Vagina (tissue), 2 donors: ENCODE measurements around the gene LPP.

Experiments
- CTCF ChIP-seq, 3 experiments: fragments of 450-650 bp in 2 of 3; fragments of 200-600 bp in 1 of 3; sonication (generic) in 1 of 3; IDR thresholded peaks; one replicate each; pipeline ENCODE4 v1.5.1; 2017 to 2019; ENCODE audit warnings: antibody characterized with exemption in 3 of 3, mild to moderate bottlenecking in 2 of 3, moderate library complexity in 2 of 3
- POLR2A ChIP-seq, 2 donors: fragments of 450-650 bp; IDR thresholded peaks; one replicate each; pipeline ENCODE4 v1.6.1; 2017; ENCODE audit warnings: antibody characterized with exemption in 2 of 2, mild to moderate bottlenecking in 2 of 2, moderate library complexity in 2 of 2
- POLR2AphosphoS5 ChIP-seq, 2 donors: sonication (generic); formaldehyde crosslinking; IDR thresholded peaks; one replicate each; pipeline ENCODE4 v1.9.0; 2017; ENCODE audit warnings: antibody characterized with exemption in 2 of 2, mild to moderate bottlenecking in 2 of 2, low read depth in 1 of 2; ENCODE audit not compliant: insufficient read depth in 1 of 2

- TF ChIP-seq POLR2AphosphoS5 (IDR thresholded peaks at IDR 0.05; ENCODE audit: insufficient read depth in 1 of 2, low read depth in 1 of 2): no peak
- TF ChIP-seq CTCF (IDR thresholded peaks at IDR 0.05): no peak
- no peak for TF ChIP-seq POLR2A (IDR thresholded peaks at IDR 0.05)
Measured at GRCh38 chr3:188927971-188928370, 774.0 kb downstream of the LPP start.
